Astrocyte (in vitro differentiated cells and primary cell): ENCODE measurements around the gene DNAI4. TPM values are rescaled to one million over a fixed set of nuclear protein-coding genes. Genes with fewer than 3 reads are reported as not detected.
A peak's percentile ranks its signal among the peaks of the same experiment; 100 is the strongest.

Experiments
- DNase-seq: peaks from one replicate; pipeline ENCODE4 v3.0.0-alpha.2; 2010; ENCODE audit warnings: low read depth
- FAIRE-seq: peaks from 2 replicates; lab custom pipeline; 2011; peaks lifted over from hg19 to GRCh38; lab: Jason Lieb, UNC
- H2AFZ ChIP-seq: 2 replicates; pipeline ENCODE4 v1.6.0; 2012; ENCODE audit warnings: low read depth, low read length, inconsistent platforms
- H3K27ac ChIP-seq: 2 replicates; pipeline ENCODE4 v1.5.1; 2011; ENCODE audit warnings: low read depth, low read length, inconsistent platforms
- H3K27me3 ChIP-seq: 2 replicates; pipeline ENCODE4 v1.6.0; 2011; ENCODE audit warnings: low read length, inconsistent platforms; ENCODE audit not compliant: insufficient read depth
- H3K36me3 ChIP-seq: 2 replicates; pipeline ENCODE4 v1.5.1; 2011; ENCODE audit warnings: low read length, inconsistent platforms; ENCODE audit not compliant: insufficient read depth
- H3K4me1 ChIP-seq: 2 replicates; pipeline ENCODE4 v1.5.1; 2011; ENCODE audit warnings: low read length, inconsistent platforms; ENCODE audit not compliant: insufficient read depth
- H3K4me2 ChIP-seq: 2 replicates; pipeline ENCODE4 v1.6.0; 2012; ENCODE audit warnings: low read length, inconsistent platforms
- H3K4me3 ChIP-seq: 2 replicates; pipeline ENCODE4 v1.5.1; 2011; ENCODE audit warnings: low read depth, mild to moderate bottlenecking, low read length, inconsistent platforms; ENCODE audit not compliant: insufficient read depth
- H3K79me2 ChIP-seq: 2 replicates; pipeline ENCODE4 v1.6.0; 2012; ENCODE audit warnings: mild to moderate bottlenecking, low read length, inconsistent platforms; ENCODE audit not compliant: insufficient read depth
- H3K9ac ChIP-seq: 2 replicates; pipeline ENCODE4 v1.6.0; 2012; ENCODE audit warnings: mild to moderate bottlenecking, low read length, inconsistent platforms
- H3K9me3 ChIP-seq: 2 replicates; pipeline ENCODE4 v1.5.1; 2012; ENCODE audit warnings: low read depth, mild to moderate bottlenecking, low read length, inconsistent platforms; ENCODE audit not compliant: insufficient read depth
- H4K20me1 ChIP-seq: 2 replicates; pipeline ENCODE4 v1.6.0; 2012; ENCODE audit warnings: low read length, inconsistent platforms; ENCODE audit not compliant: insufficient read depth
- H3K27ac Mint-ChIP-seq: one replicate; pipeline ENCODE4 v1.8.0; 2021; ENCODE audit warnings: mild to moderate bottlenecking, mixed read lengths; ENCODE audit not compliant: unreplicated experiment
- H3K27me3 Mint-ChIP-seq: one replicate; pipeline ENCODE4 v1.8.0; 2021; ENCODE audit warnings: low read depth, mixed read lengths; ENCODE audit not compliant: unreplicated experiment
- H3K36me3 Mint-ChIP-seq: one replicate; pipeline ENCODE4 v1.8.0; 2021; ENCODE audit warnings: low read depth, mixed read lengths; ENCODE audit not compliant: unreplicated experiment
- H3K4me1 Mint-ChIP-seq: one replicate; pipeline ENCODE4 v1.8.0; 2021; ENCODE audit warnings: low read depth, mixed read lengths; ENCODE audit not compliant: unreplicated experiment
- H3K4me3 Mint-ChIP-seq: one replicate; pipeline ENCODE4 v1.8.0; 2021; ENCODE audit warnings: mild to moderate bottlenecking, moderate library complexity, mixed read lengths; ENCODE audit not compliant: unreplicated experiment
- H3K9me3 Mint-ChIP-seq: one replicate; pipeline ENCODE4 v1.8.0; 2021; ENCODE audit warnings: mild to moderate bottlenecking, mixed read lengths; ENCODE audit not compliant: unreplicated experiment
- EZH2 ChIP-seq: IDR thresholded peaks from 2 replicates; pipeline ENCODE4 v1.6.1; 2012; ENCODE audit warnings: mild to moderate bottlenecking, low read length, inconsistent platforms; ENCODE audit not compliant: insufficient read depth
- total RNA-seq: library from RNA; stranded (reverse); gene quantifications from 2 replicates; pipeline ENCODE4 v1.2.1, GENCODE V29; 2021
- TF ChIP-seq, protein P1 (sequence below): IDR thresholded peaks from 2 replicates; pipeline ENCODE4 v1.5.1; 2011; ENCODE audit warnings: low read depth, mild to moderate bottlenecking, inconsistent platforms, low read length, moderate library complexity; ENCODE audit not compliant: insufficient read depth

The DNAI4 gene
- total RNA-seq, 1 donor from 2014 or later = 7.7 TPM

- H2AFZ ChIP-seq = no peak overlapping the region
- no peak overlapping the region for H3K27ac Mint-ChIP-seq
- peaks cover 16% of the 10 kb centered on the region for H3K4me1 ChIP-seq
- peaks cover 80% of the 10 kb centered on the region for H3K79me2 ChIP-seq
- H3K27me3 ChIP-seq = no peaks in the 10 kb centered on the region
- no peaks in the 10 kb centered on the region for H3K27me3 Mint-ChIP-seq
- no peak overlapping the region for H3K4me3 Mint-ChIP-seq
- no peak overlapping the region for H3K9ac ChIP-seq
- H3K27ac ChIP-seq = no peak overlapping the region
- TF ChIP-seq EZH2 = no peak
- TF ChIP-seq, protein P1, sequence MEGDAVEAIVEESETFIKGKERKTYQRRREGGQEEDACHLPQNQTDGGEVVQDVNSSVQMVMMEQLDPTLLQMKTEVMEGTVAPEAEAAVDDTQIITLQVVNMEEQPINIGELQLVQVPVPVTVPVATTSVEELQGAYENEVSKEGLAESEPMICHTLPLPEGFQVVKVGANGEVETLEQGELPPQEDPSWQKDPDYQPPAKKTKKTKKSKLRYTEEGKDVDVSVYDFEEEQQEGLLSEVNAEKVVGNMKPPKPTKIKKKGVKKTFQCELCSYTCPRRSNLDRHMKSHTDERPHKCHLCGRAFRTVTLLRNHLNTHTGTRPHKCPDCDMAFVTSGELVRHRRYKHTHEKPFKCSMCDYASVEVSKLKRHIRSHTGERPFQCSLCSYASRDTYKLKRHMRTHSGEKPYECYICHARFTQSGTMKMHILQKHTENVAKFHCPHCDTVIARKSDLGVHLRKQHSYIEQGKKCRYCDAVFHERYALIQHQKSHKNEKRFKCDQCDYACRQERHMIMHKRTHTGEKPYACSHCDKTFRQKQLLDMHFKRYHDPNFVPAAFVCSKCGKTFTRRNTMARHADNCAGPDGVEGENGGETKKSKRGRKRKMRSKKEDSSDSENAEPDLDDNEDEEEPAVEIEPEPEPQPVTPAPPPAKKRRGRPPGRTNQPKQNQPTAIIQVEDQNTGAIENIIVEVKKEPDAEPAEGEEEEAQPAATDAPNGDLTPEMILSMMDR = no peak
- no peaks in the 10 kb centered on the region for H3K9me3 Mint-ChIP-seq
- H3K4me1 Mint-ChIP-seq = peaks cover 30% of the 10 kb centered on the region
- peaks cover 7% of the 10 kb centered on the region for H3K36me3 Mint-ChIP-seq
- no peak overlapping the region for H3K4me3 ChIP-seq
- DNase-seq (no peak), FAIRE-seq (no peak)
- no peaks in the 10 kb centered on the region for H3K9me3 ChIP-seq
- peaks cover 22% of the 10 kb centered on the region for H4K20me1 ChIP-seq
- no peak overlapping the region for H3K4me2 ChIP-seq
- H3K36me3 ChIP-seq = peaks cover 30% of the 10 kb centered on the region
These were observed 22.6 kb upstream of the DNAI4 start for GRCh38 chr1:66947267-66947666.

- H3K9ac ChIP-seq = no peak overlapping the region
- H3K9me3 ChIP-seq = no peaks in the 10 kb centered on the region
- H3K4me3 ChIP-seq = no peak overlapping the region
- H3K4me2 ChIP-seq = no peak overlapping the region
- H3K79me2 ChIP-seq = peaks cover 90% of the 10 kb centered on the region
- Mint-ChIP-seq H3K27me3 (no peaks in the 10 kb centered on the region), H3K27ac (peak overlapping the region; percentile 85), H3K4me1 (peaks cover 22% of the 10 kb centered on the region), H3K4me3 (no peak overlapping the region), H3K9me3 (no peaks in the 10 kb centered on the region), H3K36me3 (peaks cover 12% of the 10 kb centered on the region)
- no peak for DNase-seq
- H3K36me3 ChIP-seq = peaks cover 27% of the 10 kb centered on the region
- FAIRE-seq = no peak
- H3K4me1 ChIP-seq = peaks cover 16% of the 10 kb centered on the region
- peak overlapping the region; percentile 69 for H3K27ac ChIP-seq
- no peaks in the 10 kb centered on the region for H3K27me3 ChIP-seq
- no peak for TF ChIP-seq EZH2
- TF ChIP-seq, protein P1 = no peak
- H2AFZ ChIP-seq = no peak overlapping the region
- H4K20me1 ChIP-seq = peaks cover 14% of the 10 kb centered on the region
These were observed 20.7 kb upstream of the DNAI4 start for GRCh38 chr1:66945316-66945715.

- H3K9me3 Mint-ChIP-seq = no peaks in the 10 kb centered on the region
- Histone ChIP-seq H3K79me2 (peaks cover 93% of the 10 kb centered on the region), H3K4me2 (peak overlapping the region; percentile 58), H4K20me1 (peaks cover 14% of the 10 kb centered on the region), H3K36me3 (peaks cover 27% of the 10 kb centered on the region), H3K27ac (peak overlapping the region; percentile 81), H3K9ac (peak overlapping the region; percentile 58), H3K9me3 (no peaks in the 10 kb centered on the region), H3K4me1 (peaks cover 16% of the 10 kb centered on the region), H3K27me3 (no peaks in the 10 kb centered on the region), H2AFZ (no peak overlapping the region), H3K4me3 (no peak overlapping the region)
- no peak overlapping the region for H3K4me3 Mint-ChIP-seq
- no peaks in the 10 kb centered on the region for H3K27me3 Mint-ChIP-seq
- TF ChIP-seq EZH2 = no peak
- TF ChIP-seq, protein P1 = no peak
- FAIRE-seq = no peak
- peaks cover 12% of the 10 kb centered on the region for H3K36me3 Mint-ChIP-seq
- DNase-seq = peak; percentile 84
- peaks cover 25% of the 10 kb centered on the region for H3K4me1 Mint-ChIP-seq
- H3K27ac Mint-ChIP-seq = peak overlapping the region; percentile 96
These were observed 19.9 kb upstream of the DNAI4 start for GRCh38 chr1:66944330-66945274.
